ENCODE data around the gene KRTAP4-7. TPM values are rescaled to one million over a fixed set of nuclear protein-coding genes. Genes with fewer than 3 reads are reported as not detected.

KRTAP4-7 gene
- total RNA-seq, 4 donors from 2014 or later: not detected

- H3K27ac ChIP-seq: no peak overlapping the region
- H3K9me3 ChIP-seq: no peaks in the 10 kb centered on the region
- no peak for DNase-seq
- H3K36me3 ChIP-seq: no peaks in the 10 kb centered on the region
- TF ChIP-seq CTCF (IDR thresholded peaks at IDR 0.05) (no peak), POLR2A (IDR thresholded peaks at IDR 0.05) (no peak)
- H3K4me1 ChIP-seq: no peaks in the 10 kb centered on the region
- H3K27me3 ChIP-seq: no peaks in the 10 kb centered on the region
- no peak overlapping the region for H3K4me3 ChIP-seq
Observed at GRCh38 chr17:41067281-41067680, 16.7 kb upstream of the KRTAP4-7 start.

- Histone ChIP-seq H3K36me3 (no peaks in the 10 kb centered on the region), H3K9me3 (no peaks in the 10 kb centered on the region), H3K4me3 (no peak overlapping the region), H3K27me3 (no peaks in the 10 kb centered on the region), H3K27ac (no peak overlapping the region), H3K4me1 (no peaks in the 10 kb centered on the region)
- DNase-seq: no peak
- TF ChIP-seq POLR2A (IDR thresholded peaks at IDR 0.05): no peak
- TF ChIP-seq CTCF (IDR thresholded peaks at IDR 0.05): no peak
Observed at GRCh38 chr17:41069031-41069430, 14.9 kb upstream of the KRTAP4-7 start.

GRCh38 chr17:41071606-41072360, 12.2 kb upstream of the KRTAP4-7 start:
- DNase-seq: no peak
- Histone ChIP-seq H3K9me3 (no peaks in the 10 kb centered on the region), H3K4me1 (no peaks in the 10 kb centered on the region), H3K27me3 (no peaks in the 10 kb centered on the region), H3K4me3 (no peak overlapping the region), H3K27ac (no peak overlapping the region), H3K36me3 (no peaks in the 10 kb centered on the region)
- no peak for TF ChIP-seq CTCF (IDR thresholded peaks at IDR 0.05)
- no peak for TF ChIP-seq POLR2A (IDR thresholded peaks at IDR 0.05)

GRCh38 chr17:41073676-41074075, 10.3 kb upstream of the KRTAP4-7 start:
- no peak overlapping the region for H3K27ac ChIP-seq
- H3K4me1 ChIP-seq: no peaks in the 10 kb centered on the region
- DNase-seq: no peak
- no peaks in the 10 kb centered on the region for H3K27me3 ChIP-seq
- no peaks in the 10 kb centered on the region for H3K9me3 ChIP-seq
- no peak overlapping the region for H3K4me3 ChIP-seq
- no peak for TF ChIP-seq POLR2A (IDR thresholded peaks at IDR 0.05)
- no peak for TF ChIP-seq CTCF (IDR thresholded peaks at IDR 0.05)
- no peaks in the 10 kb centered on the region for H3K36me3 ChIP-seq

- Histone ChIP-seq H3K27ac (no peak overlapping the region), H3K36me3 (no peaks in the 10 kb centered on the region), H3K4me1 (no peaks in the 10 kb centered on the region), H3K9me3 (no peaks in the 10 kb centered on the region), H3K4me3 (no peak overlapping the region), H3K27me3 (no peaks in the 10 kb centered on the region)
- DNase-seq: no peak
- TF ChIP-seq POLR2A (IDR thresholded peaks at IDR 0.05) (no peak), CTCF (IDR thresholded peaks at IDR 0.05) (no peak)
Observed at GRCh38 chr17:41076788-41077187, 7.2 kb upstream of the KRTAP4-7 start.
